Activated CD8-positive, alpha-beta memory T cell treated with anti-CD3 and anti-CD28 coated beads, Interleukin-2, amount 50 U/mL, for 4 hours (primary cell): Measurements from ENCODE around the gene ACTR6.
"Not testable (repeated sequence)": the region's sequence is repeated elsewhere in the genome, so short reads cannot be mapped to it uniquely, and the experiment has no call there.

ENCODE experiments used
- DNase-seq: peaks from one replicate; pipeline ENCODE4 v3.0.0-alpha.2; 2020

ACTR6 gene

GRCh38 chr12:100222173-100222572, 21.6 kb downstream of the ACTR6 start:
- DNase-seq = not testable (repeated sequence)

- DNase-seq = no peak
These were observed 24.9 kb downstream of the ACTR6 start for GRCh38 chr12:100225491-100225890.

DNA sequence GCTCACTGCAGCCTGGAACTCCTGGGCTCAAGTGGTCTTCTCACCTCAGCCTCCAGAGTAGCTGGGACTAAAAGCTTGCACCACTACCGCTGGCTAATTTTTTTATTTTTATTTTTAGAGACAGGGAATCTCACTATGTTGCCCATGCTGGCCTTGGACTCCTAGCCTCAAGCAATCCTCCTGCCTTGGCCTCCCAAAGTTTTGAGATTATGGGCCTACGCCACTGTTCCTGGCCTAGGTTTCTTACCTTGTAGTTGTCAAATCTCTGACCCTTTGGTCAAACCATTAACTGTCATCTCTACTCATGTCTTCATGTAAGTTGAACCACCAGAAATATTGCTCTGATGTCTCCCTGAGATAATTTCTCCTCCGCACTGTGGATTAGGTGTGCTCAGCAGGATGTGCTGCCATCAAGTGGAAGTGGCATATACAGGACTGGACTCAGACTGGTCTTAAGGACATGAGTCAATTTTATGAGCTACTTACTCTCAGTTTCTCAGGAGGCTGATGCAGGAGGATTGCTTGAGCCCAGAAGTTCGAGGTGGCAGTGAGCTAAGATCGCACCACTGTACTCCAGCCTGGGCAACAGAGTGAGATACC, 28.5 kb downstream of the ACTR6 start:
- DNase-seq = no peak

DNA sequence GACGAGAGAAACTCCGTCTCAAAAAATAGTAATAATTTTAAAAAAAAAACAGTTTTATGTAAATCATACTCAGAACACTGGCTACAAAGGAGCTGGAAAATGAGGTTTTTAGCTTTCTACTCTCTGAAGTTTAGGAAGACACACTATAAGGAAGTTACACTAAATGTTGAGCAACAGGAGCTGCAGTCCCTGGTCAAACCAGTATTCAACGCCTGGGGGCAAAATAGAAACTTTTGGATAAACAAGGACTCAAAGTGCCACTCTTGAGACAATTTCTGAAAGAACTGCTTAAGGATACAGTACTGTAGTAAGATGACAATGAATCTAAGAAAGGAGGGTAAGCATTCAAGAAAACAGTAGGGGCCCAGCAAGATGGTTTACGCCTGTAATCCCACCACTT, 29.3 kb downstream of the ACTR6 start:
- DNase-seq = no peak

DNA sequence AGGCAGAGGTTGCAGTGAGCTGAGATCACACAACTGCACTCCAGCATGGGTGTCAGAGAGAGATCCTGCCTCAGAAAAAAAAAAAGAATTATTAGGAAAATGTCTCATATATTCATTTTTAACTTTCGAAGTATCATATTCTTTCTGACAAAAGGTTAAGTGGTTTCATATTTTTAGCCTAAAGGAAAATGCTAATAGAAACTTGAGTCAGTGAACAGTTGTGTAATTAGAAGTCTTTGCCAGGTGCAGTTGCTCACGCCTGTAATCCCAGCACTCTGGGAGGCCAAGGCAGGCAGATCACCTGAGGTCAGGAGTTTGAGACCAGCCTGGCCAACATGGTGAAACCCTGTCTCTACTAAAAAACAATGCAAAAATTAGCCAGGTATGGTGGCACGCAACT, 31.3 kb downstream of the ACTR6 start:
- not testable (repeated sequence) for DNase-seq

- DNase-seq = no peak
These were observed 33.6 kb downstream of the ACTR6 start for GRCh38 chr12:100234166-100234565.

GRCh38 chr12:100234591-100235304, 34.1 kb downstream of the ACTR6 start:
- no peak for DNase-seq

- no peak for DNase-seq
These were observed 38.2 kb downstream of the ACTR6 start for GRCh38 chr12:100238801-100239200.

DNA sequence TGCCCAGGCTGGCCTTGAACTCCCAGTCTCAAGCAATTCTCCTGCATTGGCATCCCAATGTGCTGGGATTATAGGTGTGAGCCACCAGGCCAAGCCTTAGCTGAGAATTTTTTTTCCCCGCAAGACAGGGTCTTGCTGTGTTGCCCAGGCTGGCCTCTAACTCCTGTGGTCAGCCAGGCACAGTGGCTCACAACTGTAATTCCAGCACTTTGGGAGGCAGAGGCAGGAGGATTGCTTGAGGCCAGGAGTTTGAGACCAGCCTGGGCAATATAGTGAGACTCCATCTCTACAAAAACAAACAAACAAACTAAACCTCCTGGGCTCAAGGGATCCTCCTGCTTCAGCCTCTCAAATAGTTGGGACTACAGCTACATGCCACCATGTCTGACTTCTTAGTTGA, 39.0 kb downstream of the ACTR6 start:
- DNase-seq = no peak

DNA sequence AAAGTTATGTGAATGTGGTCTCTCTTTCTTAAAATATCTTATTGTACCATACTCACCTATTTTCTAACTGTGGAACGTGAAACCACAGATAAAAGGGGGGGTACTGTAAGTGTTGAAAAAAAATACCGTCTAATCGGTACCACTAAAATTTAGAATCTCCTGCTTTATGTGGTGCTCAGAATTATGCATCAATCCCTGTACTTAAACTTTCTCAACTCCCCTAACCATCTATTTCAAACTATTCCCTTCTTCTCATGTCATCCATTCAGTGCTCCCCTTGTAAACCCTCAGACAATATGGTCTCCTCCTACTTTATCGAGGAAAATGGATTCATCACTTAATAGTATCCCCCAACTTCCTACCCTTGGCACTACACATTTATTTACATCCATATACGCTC, 42.5 kb downstream of the ACTR6 start:
- no peak for DNase-seq

- no peak for DNase-seq
These were observed 47.1 kb downstream of the ACTR6 start for GRCh38 chr12:100247765-100248164.

- DNase-seq = no peak
These were observed 48.3 kb downstream of the ACTR6 start for GRCh38 chr12:100248886-100249285.

DNA sequence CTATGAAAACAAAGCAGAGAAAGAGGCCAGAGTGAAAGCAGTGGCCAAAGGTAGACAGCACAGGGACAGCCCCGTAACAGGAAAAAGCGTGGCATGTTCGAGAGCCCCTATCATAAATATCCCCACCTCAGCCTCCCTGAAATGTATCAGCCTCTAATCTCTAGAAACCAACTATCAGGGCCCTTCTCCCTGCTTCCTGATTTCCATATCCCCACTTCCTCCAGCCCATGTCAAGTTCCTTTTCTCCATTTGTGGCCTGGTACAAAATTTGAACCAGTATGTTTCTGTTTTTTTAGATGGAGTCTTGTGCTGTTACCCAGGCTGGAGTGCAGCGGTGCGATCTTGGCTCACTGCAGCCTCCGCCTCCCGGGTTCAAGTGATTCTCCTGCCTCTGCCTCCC, 49.3 kb downstream of the ACTR6 start:
- no peak for DNase-seq

GRCh38 chr12:100251917-100252316, 51.3 kb downstream of the ACTR6 start:
- DNase-seq = no peak

DNA sequence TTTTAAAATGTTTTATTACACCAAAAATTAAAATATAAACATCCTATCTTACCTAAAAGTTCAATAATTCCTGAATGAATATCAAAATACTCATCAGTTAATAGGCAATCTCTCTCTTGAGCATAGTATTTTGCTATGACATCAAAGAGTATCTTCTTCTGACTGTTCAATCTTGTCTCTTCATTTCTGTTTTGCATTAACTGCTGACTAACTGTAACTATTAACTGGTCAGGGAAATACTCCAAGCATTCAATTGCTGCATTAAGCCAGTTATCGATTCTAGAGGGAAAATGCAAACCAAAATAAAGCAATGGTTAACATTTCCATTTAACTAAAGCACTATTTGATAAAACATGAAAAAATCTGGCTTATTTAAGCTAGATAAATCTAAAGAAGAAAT, 52.8 kb downstream of the ACTR6 start:
- DNase-seq = no peak

DNA sequence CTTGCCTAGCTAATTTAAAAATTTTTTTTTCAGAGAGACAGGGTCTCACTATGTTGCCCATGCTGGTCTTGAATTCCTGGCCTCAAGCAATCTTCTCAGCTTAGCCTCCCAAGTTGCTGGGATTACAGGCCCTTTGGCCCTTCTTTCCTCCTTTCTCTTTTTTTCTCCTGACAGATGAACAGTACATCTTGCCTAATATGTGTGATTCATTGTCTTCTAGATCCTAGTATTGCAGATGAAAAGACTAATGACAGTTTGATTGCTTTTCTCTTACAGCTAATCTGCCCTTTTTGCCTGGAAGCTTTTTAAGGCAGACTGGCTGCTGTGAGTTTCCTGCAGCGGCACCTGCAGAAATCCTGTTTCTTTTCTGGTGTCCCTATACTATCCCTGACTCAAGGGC, 54.3 kb downstream of the ACTR6 start:
- DNase-seq = no peak

DNA sequence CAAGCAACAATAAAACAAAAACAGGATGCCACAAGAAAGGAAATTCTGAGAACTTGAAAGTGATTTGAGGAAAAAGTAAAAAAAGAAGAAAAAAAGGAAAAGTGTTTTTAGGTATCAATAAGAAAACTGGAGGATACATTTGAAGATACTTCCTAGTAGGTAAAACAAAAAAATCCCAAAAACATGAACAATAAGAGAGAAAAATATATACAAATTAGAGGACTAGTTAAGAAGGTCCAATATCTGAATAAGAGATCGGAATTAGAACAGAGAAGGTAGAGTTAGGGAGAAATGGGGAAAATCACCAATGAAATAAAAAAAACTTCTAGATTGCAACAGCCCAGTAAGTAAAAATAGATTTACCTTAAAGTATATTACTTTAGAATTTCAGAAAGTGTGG, 57.5 kb downstream of the ACTR6 start:
- no peak for DNase-seq

DNA sequence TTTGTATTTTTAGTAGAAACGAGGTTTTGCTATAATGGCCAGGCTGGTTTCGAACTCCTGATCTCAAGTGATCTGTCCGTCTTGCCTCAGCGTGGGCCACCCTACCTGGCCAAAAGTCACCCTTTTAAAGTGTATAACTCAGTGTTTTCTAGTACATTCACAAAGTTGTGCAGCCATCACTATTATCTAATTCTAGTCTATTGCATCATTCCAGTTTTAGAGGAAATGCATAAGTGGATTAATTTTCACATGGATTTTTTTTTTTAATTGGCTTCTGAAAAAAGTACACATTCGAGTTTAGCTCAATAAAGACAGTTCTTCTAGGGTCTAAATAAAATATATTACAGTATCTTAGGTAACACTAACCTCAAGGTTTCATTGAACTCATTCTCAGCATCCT, 62.5 kb downstream of the ACTR6 start:
- no peak for DNase-seq

DNA sequence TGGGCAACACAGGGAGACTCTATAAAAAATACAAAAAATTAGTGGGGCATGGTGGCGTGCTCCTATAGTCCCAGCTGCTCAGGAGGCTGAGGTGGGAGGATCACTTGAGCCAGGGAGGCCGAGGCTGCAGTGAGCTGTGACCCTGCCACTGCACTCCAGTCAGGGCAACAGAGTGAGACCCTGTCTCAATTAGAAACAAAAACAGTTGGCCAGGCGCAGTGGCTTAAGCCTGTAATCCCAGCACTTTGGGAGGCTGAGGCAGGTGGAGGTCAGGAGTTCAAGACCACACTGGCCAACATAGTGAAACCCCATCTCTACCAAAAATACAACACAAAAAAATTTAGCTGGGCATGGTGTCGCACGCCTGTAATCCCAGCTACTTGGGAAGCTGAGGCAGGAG, 64.5 kb downstream of the ACTR6 start:
- not testable (repeated sequence) for DNase-seq

GRCh38 chr12:100265732-100266584, 65.3 kb downstream of the ACTR6 start:
- no peak for DNase-seq

DNA sequence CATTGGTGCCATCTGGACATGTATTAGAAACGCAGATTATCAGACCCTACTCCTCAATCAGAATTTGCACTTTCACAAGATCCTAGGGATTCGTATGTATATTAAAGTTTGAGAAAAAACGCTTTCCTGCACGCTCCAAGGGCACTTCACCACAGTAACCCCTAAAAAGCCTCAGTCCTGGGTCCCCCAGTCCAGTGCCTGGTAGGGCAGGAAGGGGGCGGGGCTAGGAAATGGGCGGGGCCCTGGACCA, 65.9 kb downstream of the ACTR6 start:
- peak; percentile 92 for DNase-seq

DNA sequence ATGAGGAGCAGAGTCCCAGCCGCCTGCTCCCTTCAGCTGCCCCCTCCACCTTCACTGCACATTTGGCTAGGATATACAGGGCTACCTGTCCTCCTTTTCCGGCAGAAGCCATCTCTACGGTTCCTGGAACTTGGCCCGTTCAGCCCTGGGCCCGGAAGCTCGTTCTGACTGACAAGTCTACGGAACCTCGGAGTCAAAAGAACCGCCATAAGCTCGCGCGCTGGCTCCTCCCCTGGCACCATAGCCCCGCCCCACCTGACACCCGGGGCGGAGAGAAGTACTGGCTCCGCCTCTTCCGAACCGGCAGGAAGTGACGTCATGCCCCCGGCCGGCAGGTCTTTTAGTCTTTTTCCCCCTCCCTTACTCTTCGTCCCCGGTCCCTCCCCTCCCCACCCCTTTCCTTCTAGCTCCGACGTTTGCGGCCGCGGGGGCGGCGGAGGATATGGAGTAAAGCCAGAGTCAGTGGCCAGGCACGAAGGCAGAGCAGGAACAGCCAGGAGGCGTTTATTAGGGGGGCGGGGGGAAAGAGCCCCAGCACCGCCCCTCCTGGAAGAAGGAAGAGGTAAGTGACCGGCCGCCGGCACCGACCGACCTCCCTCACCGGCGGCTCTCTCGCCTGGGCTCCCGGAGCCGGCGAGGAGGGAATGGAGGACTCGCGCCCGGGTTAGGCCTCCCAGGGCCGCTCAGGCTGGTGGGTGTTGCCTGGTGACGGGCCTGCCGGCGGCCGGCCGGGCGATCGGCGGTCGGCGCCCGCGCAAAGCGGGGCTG, 66.4 kb downstream of the ACTR6 start, which contains the start of the genes DEPDC4 and SCYL2:
Gene DEPDC4, minus strand, starts transcription at position 245 of the 768 bp plus-strand sequence. Its CDS starts 3 bp downstream, at position 242.
Gene SCYL2, plus strand, starts transcription at position 343 of the 768 bp plus-strand sequence. CDS start 15,794 bp downstream, outside the sequence.
- DNase-seq = peak; percentile 91

- DNase-seq = no peak
These were observed 67.1 kb downstream of the ACTR6 start for GRCh38 chr12:100267603-100268281.
